ENCODE data around the gene SNCB.
A peak's percentile ranks its signal among the peaks of the same experiment; 100 is the strongest.

Gene SNCB

DNA sequence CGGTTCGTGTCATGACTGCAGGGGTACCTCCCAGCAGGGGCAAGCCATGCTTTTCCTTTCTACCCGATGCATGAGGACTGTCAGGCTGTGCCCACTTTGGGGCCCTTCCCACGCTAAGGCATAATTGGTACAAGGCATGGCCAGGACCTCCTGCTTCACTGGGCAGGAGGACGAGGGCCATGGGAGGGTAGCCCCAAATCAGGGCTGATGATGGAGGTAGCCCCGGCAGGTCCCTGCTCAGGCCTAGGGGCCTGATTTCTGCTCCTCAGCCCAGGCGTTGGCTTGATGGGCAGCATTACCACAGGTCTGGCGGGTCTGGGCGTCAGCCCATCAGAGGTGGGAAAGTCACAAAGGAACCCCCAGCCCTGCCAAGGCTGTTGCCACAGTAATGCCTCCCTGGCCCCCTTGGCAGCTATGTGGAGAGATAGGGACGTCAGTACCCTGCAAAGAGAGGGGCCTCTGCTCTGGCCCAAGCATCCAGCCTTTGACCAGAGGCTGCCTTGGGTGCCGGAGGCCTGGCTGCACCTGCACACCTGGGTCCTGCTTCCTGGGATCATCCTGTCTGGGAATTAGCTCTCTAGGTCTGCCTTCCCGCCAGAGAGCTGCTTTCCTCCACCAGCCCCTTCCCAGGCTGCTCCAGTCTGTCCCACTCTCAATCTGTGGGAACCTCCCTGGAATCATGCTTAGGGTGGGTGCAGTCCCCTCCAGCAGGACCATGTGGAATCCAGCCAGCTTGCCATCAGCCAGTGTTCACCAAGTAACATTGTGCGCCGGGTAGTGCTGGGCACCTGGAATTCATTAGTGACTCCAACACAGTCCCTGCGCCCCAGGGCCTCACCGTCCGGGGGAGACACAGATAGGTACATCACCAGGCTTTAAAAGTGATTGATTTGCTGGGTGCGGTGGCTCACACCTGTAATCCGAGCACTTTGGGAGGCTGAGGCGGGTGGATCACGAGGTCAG, 32.3 kb upstream of the SNCB start:
- Histone ChIP-seq H3K4me3 (ENCODE audit: low read depth in 1 of 2, low read length in 1 of 2) (no peak overlapping the region), H3K27ac (no peak overlapping the region), H3K9me3 (no peaks in the 10 kb centered on the region), H3K27me3 (peaks cover 55% of the 10 kb centered on the region), H3K4me1 (ENCODE audit: control insufficient read depth in 1 of 2, insufficient read depth in 1 of 2, low read depth in 1 of 2, low read length in 1 of 2) (peaks cover 4 to 14% of the 10 kb centered on the region in 2 experiments), H3K36me3 (no peaks in the 10 kb centered on the region)
- TF ChIP-seq, protein P1, sequence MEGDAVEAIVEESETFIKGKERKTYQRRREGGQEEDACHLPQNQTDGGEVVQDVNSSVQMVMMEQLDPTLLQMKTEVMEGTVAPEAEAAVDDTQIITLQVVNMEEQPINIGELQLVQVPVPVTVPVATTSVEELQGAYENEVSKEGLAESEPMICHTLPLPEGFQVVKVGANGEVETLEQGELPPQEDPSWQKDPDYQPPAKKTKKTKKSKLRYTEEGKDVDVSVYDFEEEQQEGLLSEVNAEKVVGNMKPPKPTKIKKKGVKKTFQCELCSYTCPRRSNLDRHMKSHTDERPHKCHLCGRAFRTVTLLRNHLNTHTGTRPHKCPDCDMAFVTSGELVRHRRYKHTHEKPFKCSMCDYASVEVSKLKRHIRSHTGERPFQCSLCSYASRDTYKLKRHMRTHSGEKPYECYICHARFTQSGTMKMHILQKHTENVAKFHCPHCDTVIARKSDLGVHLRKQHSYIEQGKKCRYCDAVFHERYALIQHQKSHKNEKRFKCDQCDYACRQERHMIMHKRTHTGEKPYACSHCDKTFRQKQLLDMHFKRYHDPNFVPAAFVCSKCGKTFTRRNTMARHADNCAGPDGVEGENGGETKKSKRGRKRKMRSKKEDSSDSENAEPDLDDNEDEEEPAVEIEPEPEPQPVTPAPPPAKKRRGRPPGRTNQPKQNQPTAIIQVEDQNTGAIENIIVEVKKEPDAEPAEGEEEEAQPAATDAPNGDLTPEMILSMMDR (IDR thresholded peaks at IDR 0.05), result no peak

DNA sequence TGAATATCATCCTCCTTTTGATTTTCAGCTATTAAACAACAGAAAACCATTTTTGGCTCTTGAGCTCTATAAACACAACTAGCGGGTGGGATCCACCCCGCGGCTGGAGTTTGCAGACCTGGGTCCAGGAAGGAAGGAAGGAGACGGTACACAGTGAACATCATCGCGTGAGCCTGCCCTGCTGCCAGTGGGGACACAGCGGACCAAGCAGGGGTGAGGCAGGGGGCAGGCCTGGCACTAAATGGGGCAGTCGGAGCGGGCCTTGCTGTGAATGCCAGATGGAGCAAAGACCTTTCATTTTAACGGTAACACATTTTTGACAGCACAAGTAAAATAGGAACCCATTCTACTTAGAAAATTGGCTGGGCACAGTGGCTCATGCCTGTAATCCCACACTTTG, 31.3 kb upstream of the SNCB start:
- H3K9me3 ChIP-seq, result no peaks in the 10 kb centered on the region
- peaks cover 4 to 14% of the 10 kb centered on the region in 2 experiments for H3K4me1 ChIP-seq (ENCODE audit: control insufficient read depth in 1 of 2, insufficient read depth in 1 of 2, low read depth in 1 of 2, low read length in 1 of 2)
- H3K27me3 ChIP-seq, result peaks cover 46% of the 10 kb centered on the region
- TF ChIP-seq, protein P1 (IDR thresholded peaks at IDR 0.05), result no peak
- H3K36me3 ChIP-seq, result no peaks in the 10 kb centered on the region
- no peak overlapping the region for H3K27ac ChIP-seq
- no peak overlapping the region for H3K4me3 ChIP-seq (ENCODE audit: low read depth in 1 of 2, low read length in 1 of 2)

DNA sequence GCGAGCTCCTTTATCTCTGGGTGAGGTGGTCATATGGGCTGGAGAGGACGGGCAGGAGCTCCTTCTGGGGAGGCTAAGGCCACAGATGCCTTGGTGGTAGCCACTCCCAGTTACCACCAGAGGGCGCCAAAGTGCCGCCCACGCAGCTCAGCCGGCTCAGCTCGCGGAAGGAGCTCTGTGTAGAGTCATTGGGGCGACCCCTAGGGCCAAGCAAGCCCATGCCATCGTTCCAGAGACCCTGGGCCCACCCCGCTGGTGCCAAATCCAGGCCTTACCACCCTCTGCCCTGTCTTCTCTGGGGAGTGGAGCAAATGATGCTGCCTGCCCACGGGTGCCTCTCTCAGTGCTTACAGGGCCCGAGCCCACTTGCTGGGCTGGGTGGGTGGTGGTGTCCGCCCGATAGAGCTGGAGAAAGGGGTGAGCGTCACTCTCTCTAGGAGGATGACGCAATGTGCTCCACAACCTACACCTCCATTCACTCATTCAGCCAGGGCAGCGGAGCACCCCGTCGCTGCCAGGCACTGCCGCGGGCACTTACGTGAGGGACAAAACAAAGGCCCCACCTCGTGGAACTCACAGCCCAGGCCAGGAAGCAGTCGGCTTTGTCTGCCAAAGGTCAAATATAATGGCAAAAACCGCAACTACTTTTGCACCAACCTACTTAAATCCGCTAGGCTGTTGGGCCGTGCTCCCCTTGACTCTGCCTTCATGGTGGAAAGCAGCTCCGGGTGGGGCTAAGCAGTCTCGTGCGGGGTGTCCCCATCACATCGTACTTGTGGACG, 30.7 kb upstream of the SNCB start:
- Histone ChIP-seq H3K36me3 (no peaks in the 10 kb centered on the region), H3K27ac (no peak overlapping the region), H3K9me3 (no peaks in the 10 kb centered on the region), H3K27me3 (peaks cover 43% of the 10 kb centered on the region), H3K4me3 (ENCODE audit: low read depth in 1 of 2, low read length in 1 of 2) (no peak overlapping the region), H3K4me1 (ENCODE audit: control insufficient read depth in 1 of 2, insufficient read depth in 1 of 2, low read depth in 1 of 2, low read length in 1 of 2) (peaks cover 4 to 14% of the 10 kb centered on the region in 2 experiments)
- TF ChIP-seq, protein P1 (IDR thresholded peaks at IDR 0.05), result peak; percentile 87

DNA sequence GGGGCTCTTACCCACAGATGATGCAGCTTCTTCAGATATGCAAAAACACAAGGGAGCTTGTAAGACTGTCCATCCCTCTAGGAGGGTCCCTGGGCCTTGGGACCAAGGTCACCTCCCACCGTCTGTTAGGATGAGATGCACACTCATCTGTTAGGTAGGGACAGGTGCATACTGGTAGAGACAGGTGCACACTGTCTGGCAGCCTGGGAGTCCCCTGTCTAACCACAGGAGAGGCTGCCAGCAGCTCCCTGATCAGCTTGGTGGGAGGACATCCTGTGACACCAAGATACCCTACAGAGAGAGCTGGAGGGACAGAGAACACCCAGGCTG, 30.2 kb upstream of the SNCB start:
- Histone ChIP-seq H3K36me3 (no peaks in the 10 kb centered on the region), H3K4me1 (ENCODE audit: control insufficient read depth in 1 of 2, insufficient read depth in 1 of 2, low read depth in 1 of 2, low read length in 1 of 2) (peaks cover 4 to 14% of the 10 kb centered on the region in 2 experiments), H3K27ac (no peak overlapping the region), H3K9me3 (no peaks in the 10 kb centered on the region), H3K4me3 (ENCODE audit: low read depth in 1 of 2, low read length in 1 of 2) (no peak overlapping the region), H3K27me3 (peaks cover 37% of the 10 kb centered on the region)
- TF ChIP-seq, protein P1 (IDR thresholded peaks at IDR 0.05), result no peak

DNA sequence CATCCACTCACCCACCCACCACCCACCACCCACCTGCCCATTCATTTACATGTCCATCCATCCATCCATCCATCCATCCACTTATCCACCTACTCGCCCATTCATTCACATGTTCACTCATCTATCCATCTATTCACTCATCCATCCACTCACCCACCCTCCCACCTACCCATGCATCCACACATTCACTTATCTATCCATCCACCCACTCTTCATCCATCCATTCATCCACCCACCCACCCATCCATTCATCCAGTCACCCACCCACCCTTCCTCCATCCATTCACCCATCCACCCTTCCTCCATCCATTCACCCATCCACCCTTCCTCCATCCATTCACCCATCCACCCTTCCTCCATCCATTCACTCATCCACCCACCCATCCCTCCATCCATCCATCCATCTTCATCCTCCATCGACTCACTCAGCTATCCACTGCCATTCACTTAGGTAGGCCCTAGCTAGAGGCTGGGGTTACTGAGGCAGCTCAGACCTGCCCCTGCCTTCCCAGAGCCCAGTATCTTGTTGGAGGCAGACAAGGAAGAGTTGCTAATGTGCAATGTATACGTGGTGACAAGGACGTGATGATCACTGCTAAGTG, 29.6 kb upstream of the SNCB start:
- Histone ChIP-seq H3K36me3 (no peaks in the 10 kb centered on the region), H3K4me1 (ENCODE audit: control insufficient read depth in 1 of 2, insufficient read depth in 1 of 2, low read depth in 1 of 2, low read length in 1 of 2) (peaks cover 4 to 14% of the 10 kb centered on the region in 2 experiments), H3K4me3 (ENCODE audit: low read depth in 1 of 2, low read length in 1 of 2) (no peak overlapping the region), H3K27ac (no peak overlapping the region), H3K27me3 (peaks cover 32% of the 10 kb centered on the region), H3K9me3 (no peaks in the 10 kb centered on the region)
- TF ChIP-seq, protein P1 (IDR thresholded peaks at IDR 0.05), result no peak

All from neutrophil (primary cell).